Transverse colon (tissue), 4 donors: ENCODE results near the gene CDRT4. TPM values are rescaled to one million over a fixed set of nuclear protein-coding genes. Genes with fewer than 3 reads are reported as not detected.
A peak's percentile ranks its signal among the peaks of the same experiment; 100 is the strongest.

Source experiments
- DNase-seq: peaks from one replicate; pipeline ENCODE4 v3.0.0-alpha.2; 2019
- H3K27ac ChIP-seq, 4 donors: fragments of 200-600 bp; sonication (generic); 2 replicates each; pipeline ENCODE4 v1.5.1; 2016 to 2018; ENCODE audit warnings: inconsistent platforms in 4 of 4
- H3K27me3 ChIP-seq: fragments of 200-600 bp; sonication (generic); 2 replicates; pipeline ENCODE4 v1.5.1; 2017; ENCODE audit warnings: inconsistent platforms
- H3K36me3 ChIP-seq, 4 donors: fragments of 200-600 bp; sonication (generic); 2 replicates each; pipeline ENCODE4 v1.5.1; 2017 to 2019; ENCODE audit warnings: inconsistent platforms in 4 of 4
- H3K4me1 ChIP-seq, 4 donors: fragments of 200-600 bp; sonication (generic); 2 replicates each; pipeline ENCODE4 v1.5.1; 2017 to 2020; ENCODE audit warnings: inconsistent platforms in 4 of 4
- H3K4me3 ChIP-seq, 4 donors: fragments of 200-600 bp; sonication (generic); 1 replicate in 1 of 4; 2 replicates in 3 of 4; pipeline versions ENCODE4 v1.5.1 to v1.6.1; 2017 to 2019; ENCODE audit warnings: inconsistent platforms in 4 of 4
- H3K9me3 ChIP-seq, 2 donors: fragments of 200-600 bp; sonication (generic); 2 replicates each; pipeline ENCODE4 v1.5.1; 2017 to 2019; ENCODE audit warnings: inconsistent platforms in 2 of 2
- EP300 ChIP-seq: sonication (generic); formaldehyde crosslinking; IDR thresholded peaks from one replicate; pipeline ENCODE4 v1.6.1; 2017; ENCODE audit warnings: antibody characterized with exemption, low read depth
- POLR2A ChIP-seq: fragments of 450-650 bp; IDR thresholded peaks from one replicate; pipeline ENCODE4 v1.6.1; 2016; ENCODE audit warnings: antibody characterized with exemption, mild to moderate bottlenecking, moderate library complexity
- POLR2AphosphoS5 ChIP-seq, 3 donors: sonication (generic); formaldehyde crosslinking; IDR thresholded peaks; one replicate each; pipeline ENCODE4 v1.6.1; 2016; ENCODE audit warnings: antibody characterized with exemption in 3 of 3
- WGBS, 2 donors: methylation state at CpG; one replicate each; pipeline ENCODE4 v1.1.5; 2018; ENCODE audit warnings: low coverage in 1 of 2; 5-methylcytosine and 5-hydroxymethylcytosine counted together
- in situ Hi-C, 4 donors: fragments of 200-750 bp; cut with MboI; loops; one replicate each; pipeline versions ENCODE4 v1.15.0 to v1.15.1; 2017; ENCODE audit warnings: low sequenced_read_pairs in 3 of 4, low pct_ligation_motif_present in 1 of 4, low pct_unique_long_range_greater_than_20kb in 1 of 4
- intact Hi-C: fragments of 100-400 bp; cut with DNase I; formaldehyde crosslinking; loops from one replicate; pipeline ENCODE4 v1.15.1; 2023; ENCODE audit warnings: low total_unique reads
- total RNA-seq, 4 donors: library from RNA; depleted of rRNA; stranded (reverse); fragments of >200 nt; gene quantifications; one replicate each; pipeline ENCODE4 v1.1.0, GENCODE V29; 2016
- TF ChIP-seq, protein P1 (sequence below), 5 experiments: fragments of 200-600 bp in 3 of 5; fragments of 450-650 bp in 2 of 5; sonication (generic) in 3 of 5; IDR thresholded peaks; 1 replicate in 2 of 5; 2 replicates in 3 of 5; pipeline ENCODE4 v1.5.1; 2016 to 2017; ENCODE audit warnings: antibody characterized with exemption in 5 of 5, inconsistent platforms in 3 of 5, mild to moderate bottlenecking in 2 of 5, moderate library complexity in 1 of 5

CDRT4 gene
- total RNA-seq, 4 donors from 2014 or later = 2.2 to 93.5 (median 14.4) TPM

DNA sequence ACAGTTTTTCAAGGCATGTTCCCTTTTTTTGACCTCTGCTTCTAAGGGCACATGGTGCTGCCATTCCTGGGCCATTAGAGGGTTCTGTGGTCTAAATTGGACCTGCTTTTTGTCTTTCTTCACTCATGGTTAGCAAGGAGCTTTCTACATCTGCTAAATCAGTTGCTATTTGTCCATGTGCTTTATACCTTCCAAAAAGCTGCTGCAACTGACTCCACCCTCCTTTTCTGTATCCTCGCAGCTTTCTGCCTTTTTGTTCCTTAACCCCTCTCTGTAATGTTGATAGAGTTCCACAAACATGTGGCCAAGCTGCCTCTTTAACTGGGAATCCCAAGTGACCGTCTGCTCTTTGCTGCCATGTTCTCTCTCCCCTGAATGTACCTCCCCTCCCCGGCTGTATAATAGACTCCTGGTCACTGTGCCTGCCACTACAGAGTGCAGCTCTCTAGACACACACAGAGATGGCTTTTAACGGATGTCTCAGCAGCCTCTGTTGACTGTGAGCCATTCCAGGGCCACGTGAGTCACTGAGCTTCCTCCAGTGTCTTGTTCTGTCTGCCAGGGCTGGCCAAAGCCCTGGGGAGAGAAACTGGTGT lies 68.6 kb downstream of the CDRT4 start:
- Histone ChIP-seq H3K4me3 (no peak overlapping the region), H3K36me3 (no peaks in the 10 kb centered on the region), H3K27ac (peak overlapping the region; percentile 36 to 56 (median 40)), H3K4me1 (peaks cover 0 to 20% (median 11%) of the 10 kb centered on the region in 4 donors), H3K27me3 (no peaks in the 10 kb centered on the region), H3K9me3 (no peaks in the 10 kb centered on the region)
- 38 to 51% methylated on average over 1 to 5 of the region's 5 CpGs for whole genome bisulfite sequencing, 2 donors
- intact Hi-C loops (no loop called here), in situ Hi-C loops (no loop called here)
- no peak for TF ChIP-seq POLR2A
- no peak for TF ChIP-seq POLR2AphosphoS5 (IDR thresholded peaks at IDR 0.05)
- TF ChIP-seq, protein P1, sequence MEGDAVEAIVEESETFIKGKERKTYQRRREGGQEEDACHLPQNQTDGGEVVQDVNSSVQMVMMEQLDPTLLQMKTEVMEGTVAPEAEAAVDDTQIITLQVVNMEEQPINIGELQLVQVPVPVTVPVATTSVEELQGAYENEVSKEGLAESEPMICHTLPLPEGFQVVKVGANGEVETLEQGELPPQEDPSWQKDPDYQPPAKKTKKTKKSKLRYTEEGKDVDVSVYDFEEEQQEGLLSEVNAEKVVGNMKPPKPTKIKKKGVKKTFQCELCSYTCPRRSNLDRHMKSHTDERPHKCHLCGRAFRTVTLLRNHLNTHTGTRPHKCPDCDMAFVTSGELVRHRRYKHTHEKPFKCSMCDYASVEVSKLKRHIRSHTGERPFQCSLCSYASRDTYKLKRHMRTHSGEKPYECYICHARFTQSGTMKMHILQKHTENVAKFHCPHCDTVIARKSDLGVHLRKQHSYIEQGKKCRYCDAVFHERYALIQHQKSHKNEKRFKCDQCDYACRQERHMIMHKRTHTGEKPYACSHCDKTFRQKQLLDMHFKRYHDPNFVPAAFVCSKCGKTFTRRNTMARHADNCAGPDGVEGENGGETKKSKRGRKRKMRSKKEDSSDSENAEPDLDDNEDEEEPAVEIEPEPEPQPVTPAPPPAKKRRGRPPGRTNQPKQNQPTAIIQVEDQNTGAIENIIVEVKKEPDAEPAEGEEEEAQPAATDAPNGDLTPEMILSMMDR (IDR thresholded peaks at IDR 0.05) = no peak
- TF ChIP-seq EP300 = no peak
- no peak for DNase-seq

DNA sequence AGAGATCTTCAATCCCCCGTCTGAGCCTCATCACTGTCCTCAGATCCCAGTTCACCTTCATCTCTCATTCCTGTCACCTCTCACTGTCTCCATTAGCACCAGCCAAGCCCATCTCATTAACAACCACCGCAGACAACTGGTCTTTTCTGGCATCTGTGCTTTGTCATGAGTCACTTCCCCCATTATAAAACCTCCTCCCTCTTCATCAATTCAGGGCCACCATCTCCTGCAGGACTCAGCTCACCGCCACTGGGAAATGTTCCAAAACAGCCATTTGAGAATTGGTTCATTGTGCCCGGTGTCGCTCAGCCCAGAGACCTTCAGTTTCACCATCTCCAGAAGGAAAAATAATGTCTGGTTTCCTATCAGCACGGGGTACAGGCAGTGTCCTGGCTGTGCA lies 69.1 kb downstream of the CDRT4 start:
- 41 to 53% methylated on average over 6 of the region's 6 CpGs for WGBS, 2 donors
- Histone ChIP-seq H3K4me1 (peaks cover 0 to 19% (median 8%) of the 10 kb centered on the region in 4 donors), H3K9me3 (no peaks in the 10 kb centered on the region), H3K27ac (peak overlapping the region in 3 of 4 donors; percentile 39 to 56 (median 41)), H3K4me3 (no peak overlapping the region), H3K36me3 (no peaks in the 10 kb centered on the region), H3K27me3 (no peaks in the 10 kb centered on the region)
- TF ChIP-seq POLR2A (no peak), POLR2AphosphoS5 (IDR thresholded peaks at IDR 0.05) (no peak), EP300 (no peak)
- TF ChIP-seq, protein P1 (IDR thresholded peaks at IDR 0.05) = no peak
- in situ Hi-C loops = no loop called here
- no peak for DNase-seq
- intact Hi-C loops = no loop called here

DNA sequence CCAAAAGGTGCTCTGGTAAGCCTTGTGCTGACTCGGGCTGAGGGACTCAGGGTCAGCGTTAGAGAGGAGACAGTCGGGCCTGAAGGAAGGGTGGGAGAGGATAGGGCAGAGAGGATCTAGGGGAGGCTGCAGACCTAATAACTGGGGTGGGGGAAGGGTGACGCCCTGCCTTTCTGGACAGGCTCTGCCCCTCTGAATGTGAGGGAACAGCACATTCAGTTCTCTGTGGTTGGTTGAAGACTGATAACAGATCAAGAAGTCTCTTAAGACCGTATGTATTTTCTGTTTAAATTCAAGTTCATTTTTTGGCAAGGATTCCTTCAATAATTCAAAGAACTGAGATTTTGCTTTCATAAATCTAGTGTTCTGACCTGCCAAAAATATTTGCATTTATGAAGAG lies 69.8 kb downstream of the CDRT4 start:
- TF ChIP-seq EP300 (peak; percentile 31), POLR2AphosphoS5 (IDR thresholded peaks at IDR 0.05) (peak in 1 of 3 donors; percentile 29), POLR2A (no peak)
- TF ChIP-seq, protein P1 (IDR thresholded peaks at IDR 0.05) = no peak
- H3K9me3 ChIP-seq = no peaks in the 10 kb centered on the region
- H3K27me3 ChIP-seq = no peaks in the 10 kb centered on the region
- DNase-seq = no peak
- peak overlapping the region in 1 of 4 donors; percentile 5 for H3K27ac ChIP-seq
- 72 to 79% methylated on average over 4 to 5 of the region's 5 CpGs for WGBS, 2 donors
- no peak overlapping the region for H3K4me3 ChIP-seq
- H3K36me3 ChIP-seq = no peaks in the 10 kb centered on the region
- in situ Hi-C loops (no loop called here), intact Hi-C loops (no loop called here)
- H3K4me1 ChIP-seq = peaks cover 0 to 19% (median 7%) of the 10 kb centered on the region in 4 donors

DNA sequence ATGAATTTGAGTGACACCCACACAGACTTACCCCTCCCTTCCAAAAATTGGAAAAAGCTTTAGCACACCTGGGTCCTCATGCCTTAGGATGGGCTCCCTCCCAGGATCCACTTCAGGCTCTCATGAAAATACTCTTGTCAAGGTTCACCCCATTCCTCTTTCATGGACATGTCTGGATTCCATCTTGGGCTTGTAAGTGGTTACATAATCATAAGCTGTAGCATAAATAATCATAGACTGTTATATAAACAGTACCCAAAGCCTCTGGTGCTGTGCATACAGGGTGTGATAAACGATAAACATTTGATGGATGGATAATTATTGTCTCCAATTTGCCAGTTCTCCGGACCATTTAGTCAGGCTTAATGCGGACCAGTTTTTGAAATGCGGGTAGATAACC lies 72.3 kb downstream of the CDRT4 start:
- DNase-seq = no peak
- no peak overlapping the region for H3K27ac ChIP-seq
- peaks cover 0 to 19% (median 7%) of the 10 kb centered on the region in 4 donors for H3K4me1 ChIP-seq
- no peaks in the 10 kb centered on the region for H3K27me3 ChIP-seq
- H3K9me3 ChIP-seq = no peaks in the 10 kb centered on the region
- no peaks in the 10 kb centered on the region for H3K36me3 ChIP-seq
- TF ChIP-seq POLR2A (no peak), EP300 (peak; percentile 21), POLR2AphosphoS5 (IDR thresholded peaks at IDR 0.05) (peak; percentile 19 to 61 (median 28))
- TF ChIP-seq, protein P1 (IDR thresholded peaks at IDR 0.05) = no peak
- WGBS, 2 donors = 57 to 65% methylated on average over 4 of the region's 4 CpGs
- in situ Hi-C loops = no loop called here
- intact Hi-C loops = no loop called here
- H3K4me3 ChIP-seq = no peak overlapping the region
